ENCODE data around the gene DDX24. TPM values are rescaled to one million over a fixed set of nuclear protein-coding genes. Genes with fewer than 3 reads are reported as not detected.

Gene DDX24
- total RNA-seq, 4 donors from 2014 or later, result 107 to 134 (median 108) TPM

GRCh38 chr14:94031161-94031882 lies 49.7 kb downstream of the DDX24 start:
- no peaks in the 10 kb centered on the region for H3K36me3 ChIP-seq
- DNase-seq (ENCODE audit: low spot score in 2 of 2), result no peak
- H3K9me3 ChIP-seq, result no peaks in the 10 kb centered on the region
- H3K27me3 ChIP-seq, result no peaks in the 10 kb centered on the region
- TF ChIP-seq EP300 (IDR thresholded peaks at IDR 0.05) (no peak), POLR2A (IDR thresholded peaks at IDR 0.05) (no peak), POLR2AphosphoS5 (IDR thresholded peaks at IDR 0.05) (no peak), CTCF (IDR thresholded peaks at IDR 0.05) (no peak)
- H3K27ac ChIP-seq, result no peak overlapping the region
- no peak overlapping the region for H3K4me3 ChIP-seq
- WGBS, result 92% methylated on average over 8 of the region's 8 CpGs
- peaks cover 9% of the 10 kb centered on the region for H3K4me1 ChIP-seq

GRCh38 chr14:94030571-94030970 lies 50.4 kb downstream of the DDX24 start:
- no peak overlapping the region for H3K4me3 ChIP-seq
- no peaks in the 10 kb centered on the region for H3K9me3 ChIP-seq
- peaks cover 14% of the 10 kb centered on the region for H3K4me1 ChIP-seq
- TF ChIP-seq EP300 (IDR thresholded peaks at IDR 0.05), result no peak
- no peak for TF ChIP-seq CTCF (IDR thresholded peaks at IDR 0.05)
- TF ChIP-seq POLR2A (IDR thresholded peaks at IDR 0.05), result no peak
- no peak for TF ChIP-seq POLR2AphosphoS5 (IDR thresholded peaks at IDR 0.05)
- H3K27me3 ChIP-seq, result no peaks in the 10 kb centered on the region
- no peak for DNase-seq (ENCODE audit: low spot score in 2 of 2)
- WGBS, result 88% methylated on average over 14 of the region's 14 CpGs
- H3K27ac ChIP-seq, result no peak overlapping the region
- H3K36me3 ChIP-seq, result no peaks in the 10 kb centered on the region

GRCh38 chr14:94029671-94030203 lies 51.3 kb downstream of the DDX24 start:
- H3K36me3 ChIP-seq, result no peaks in the 10 kb centered on the region
- DNase-seq (ENCODE audit: low spot score in 2 of 2), result no peak
- H3K27me3 ChIP-seq, result no peaks in the 10 kb centered on the region
- no peak overlapping the region for H3K27ac ChIP-seq
- H3K9me3 ChIP-seq, result no peaks in the 10 kb centered on the region
- peaks cover 14% of the 10 kb centered on the region for H3K4me1 ChIP-seq
- WGBS, result 92% methylated on average over 7 of the region's 7 CpGs
- H3K4me3 ChIP-seq, result no peak overlapping the region
- no peak for TF ChIP-seq CTCF (IDR thresholded peaks at IDR 0.05)
- TF ChIP-seq POLR2AphosphoS5 (IDR thresholded peaks at IDR 0.05), result no peak
- TF ChIP-seq POLR2A (IDR thresholded peaks at IDR 0.05), result no peak
- TF ChIP-seq EP300 (IDR thresholded peaks at IDR 0.05), result no peak

GRCh38 chr14:94029265-94029664 lies 51.7 kb downstream of the DDX24 start:
- DNase-seq (ENCODE audit: low spot score in 2 of 2), result no peak
- H3K4me1 ChIP-seq, result peaks cover 14% of the 10 kb centered on the region
- H3K9me3 ChIP-seq, result no peaks in the 10 kb centered on the region
- H3K36me3 ChIP-seq, result no peaks in the 10 kb centered on the region
- WGBS, result 68% methylated on average over 4 of the region's 4 CpGs
- no peak overlapping the region for H3K4me3 ChIP-seq
- no peaks in the 10 kb centered on the region for H3K27me3 ChIP-seq
- TF ChIP-seq POLR2AphosphoS5 (IDR thresholded peaks at IDR 0.05) (no peak), POLR2A (IDR thresholded peaks at IDR 0.05) (no peak)
- no peak overlapping the region for H3K27ac ChIP-seq

- H3K27me3 ChIP-seq, result no peaks in the 10 kb centered on the region
- DNase-seq (ENCODE audit: low spot score in 2 of 2), result no peak
- no peaks in the 10 kb centered on the region for H3K36me3 ChIP-seq
- WGBS, result 83% methylated on average over 4 of the region's 4 CpGs
- peaks cover 14% of the 10 kb centered on the region for H3K4me1 ChIP-seq
- no peak overlapping the region for H3K4me3 ChIP-seq
- TF ChIP-seq CTCF (IDR thresholded peaks at IDR 0.05) (no peak), EP300 (IDR thresholded peaks at IDR 0.05) (no peak), POLR2A (IDR thresholded peaks at IDR 0.05) (no peak), POLR2AphosphoS5 (IDR thresholded peaks at IDR 0.05) (no peak)
- no peaks in the 10 kb centered on the region for H3K9me3 ChIP-seq
- H3K27ac ChIP-seq, result no peak overlapping the region
Measured at GRCh38 chr14:94028450-94028826, 52.6 kb downstream of the DDX24 start.

Data from suprapubic skin (tissue), 4 donors.